Activated CD8-positive, alpha-beta memory T cell treated with anti-CD3 and anti-CD28 coated beads for 1 hour (primary cell): Measurements from ENCODE around the gene TBC1D24.
A peak's percentile ranks its signal among the peaks of the same experiment; 100 is the strongest.

ENCODE experiments used
- DNase-seq, 2 donors: peaks; one replicate each; pipeline ENCODE4 v3.0.0-alpha.2; 2020; ENCODE audit warnings: low read depth in 1 of 2; ENCODE audit errors: extremely low read depth in 1 of 2

The TBC1D24 gene

GRCh38 chr16:2481676-2482075 lies 6.7 kb downstream of the TBC1D24 start:
- DNase-seq = no peak

- DNase-seq = no peak
Measured at GRCh38 chr16:2482249-2482648, 7.3 kb downstream of the TBC1D24 start.

GRCh38 chr16:2482708-2483534 lies 8.0 kb downstream of the TBC1D24 start:
- DNase-seq = no peak

DNA sequence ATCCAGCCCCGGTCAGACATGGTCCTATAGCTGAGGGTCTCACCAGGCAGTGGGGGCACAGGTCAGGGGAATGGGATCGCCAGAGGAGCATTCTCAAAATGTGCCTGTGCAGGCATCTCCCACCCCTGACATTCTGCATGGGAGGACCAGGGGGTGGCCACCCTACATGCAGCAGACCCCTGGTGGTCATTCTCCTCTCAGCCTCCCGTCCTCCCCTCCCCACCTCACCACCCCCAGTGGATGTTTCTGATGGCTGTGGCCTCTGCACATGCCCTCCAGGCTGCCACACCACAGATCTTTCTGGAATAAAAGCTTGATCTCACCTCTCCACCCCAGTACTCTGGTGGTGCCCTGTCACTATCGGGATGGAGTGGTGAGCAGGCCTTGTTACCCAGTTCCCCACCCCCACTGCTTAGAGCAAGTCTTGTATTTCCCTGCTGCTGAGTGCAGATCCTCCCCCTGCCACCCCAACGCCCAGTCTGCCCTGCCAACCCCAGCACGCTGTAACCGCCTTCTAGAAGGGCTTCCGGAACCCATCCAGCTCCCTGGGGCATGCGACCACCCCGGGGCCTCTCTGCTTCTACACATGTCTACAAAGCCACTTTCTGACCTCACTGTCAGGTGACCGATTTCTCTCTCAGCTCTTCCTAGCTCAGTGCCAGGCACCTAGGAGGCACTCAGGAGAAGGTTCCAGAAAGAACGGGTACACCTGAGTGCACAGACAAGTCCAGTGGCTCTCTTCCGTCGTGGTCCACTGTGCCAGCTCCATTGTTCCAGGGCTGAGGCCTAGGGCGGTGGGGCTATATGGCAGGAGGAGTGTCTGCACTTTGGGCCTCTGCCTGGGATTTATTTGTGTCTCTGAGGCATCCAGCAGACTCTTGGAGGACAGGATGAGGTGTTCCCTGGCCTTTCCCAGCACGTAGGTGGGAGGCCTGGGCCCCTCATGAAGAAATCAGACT lies 9.3 kb downstream of the TBC1D24 start:
- DNase-seq = no peak

GRCh38 chr16:2484898-2485508 lies 10.1 kb downstream of the TBC1D24 start:
- DNase-seq = no peak

DNA sequence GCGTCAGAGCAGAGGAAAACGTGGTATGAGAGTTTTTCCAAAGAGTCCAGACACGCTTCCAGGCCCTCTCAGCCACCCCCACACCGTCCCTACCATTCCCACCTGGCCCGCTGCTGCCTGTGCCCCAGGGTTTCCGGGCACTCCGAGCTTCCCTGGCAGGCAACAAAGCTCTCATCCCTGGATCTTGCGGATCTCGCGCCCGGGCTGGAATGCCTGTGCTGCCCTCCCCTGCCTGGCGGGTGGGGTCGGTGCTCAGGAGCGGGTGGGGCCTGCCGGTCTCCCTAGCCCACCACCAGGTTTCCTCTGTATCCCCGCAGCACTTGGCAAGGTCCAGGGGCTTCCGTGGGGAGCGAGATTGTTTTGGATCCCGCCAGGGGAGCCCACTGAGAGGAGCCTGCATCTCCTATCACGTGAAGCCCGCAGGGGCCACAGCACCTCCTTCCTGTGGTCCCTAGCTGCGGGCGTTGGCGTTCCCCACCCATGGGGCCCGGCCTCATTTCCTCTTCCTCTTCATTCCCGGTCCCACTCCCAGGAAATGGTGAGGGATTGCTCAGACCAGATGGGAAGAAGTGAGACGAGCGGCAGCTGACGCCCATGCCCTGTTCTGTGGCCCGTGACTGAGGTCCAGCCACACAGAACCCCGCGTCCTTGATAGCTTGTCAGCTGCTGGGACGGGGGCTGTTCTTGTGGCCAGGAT lies 11.0 kb downstream of the TBC1D24 start:
- DNase-seq = no peak

DNA sequence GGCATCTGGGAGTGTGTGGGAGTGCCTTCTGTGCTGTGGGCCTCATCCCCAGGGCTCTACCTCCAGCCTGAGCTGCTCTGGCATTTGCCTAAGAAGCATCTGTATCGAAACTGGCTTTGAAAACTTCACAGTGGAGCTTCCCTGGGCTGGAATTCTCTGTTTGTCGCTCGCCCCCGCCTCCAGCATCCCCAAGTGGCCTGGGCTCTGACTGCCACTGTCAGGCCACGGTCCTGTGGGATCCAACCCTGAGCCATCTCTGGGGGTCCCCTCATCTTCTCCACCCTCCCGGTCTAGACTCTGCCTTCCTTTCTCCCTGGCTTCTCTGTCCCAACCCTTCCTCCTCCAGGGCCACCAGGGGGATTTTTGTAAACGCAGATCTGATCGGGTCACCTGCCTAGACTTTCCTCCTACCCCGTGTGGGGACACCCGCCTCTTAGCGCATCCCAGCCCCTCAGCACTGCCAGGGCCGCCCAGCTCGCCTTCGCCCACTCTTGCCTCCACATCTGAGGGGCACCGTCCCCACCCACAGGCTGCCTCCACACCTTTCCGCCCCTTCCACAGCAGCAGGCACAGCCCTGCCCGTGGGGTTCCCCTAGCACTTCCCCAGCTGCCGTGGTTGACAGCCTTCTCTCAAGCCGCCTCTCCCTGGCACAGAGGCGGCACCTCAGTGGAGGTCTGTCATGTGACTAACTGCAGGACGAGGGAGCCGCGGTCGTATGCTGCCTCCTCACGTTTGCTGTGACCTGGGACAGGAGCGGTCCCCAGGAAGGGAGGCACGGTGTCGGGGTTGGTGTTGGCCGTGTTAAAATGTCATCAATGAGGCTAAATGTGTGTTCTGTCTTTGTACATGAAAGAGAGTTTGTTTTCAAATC lies 12.0 kb downstream of the TBC1D24 start:
- DNase-seq = peak; percentile 54 to 63

- DNase-seq = no peak
Measured at GRCh38 chr16:2487517-2487842, 12.6 kb downstream of the TBC1D24 start.

DNA sequence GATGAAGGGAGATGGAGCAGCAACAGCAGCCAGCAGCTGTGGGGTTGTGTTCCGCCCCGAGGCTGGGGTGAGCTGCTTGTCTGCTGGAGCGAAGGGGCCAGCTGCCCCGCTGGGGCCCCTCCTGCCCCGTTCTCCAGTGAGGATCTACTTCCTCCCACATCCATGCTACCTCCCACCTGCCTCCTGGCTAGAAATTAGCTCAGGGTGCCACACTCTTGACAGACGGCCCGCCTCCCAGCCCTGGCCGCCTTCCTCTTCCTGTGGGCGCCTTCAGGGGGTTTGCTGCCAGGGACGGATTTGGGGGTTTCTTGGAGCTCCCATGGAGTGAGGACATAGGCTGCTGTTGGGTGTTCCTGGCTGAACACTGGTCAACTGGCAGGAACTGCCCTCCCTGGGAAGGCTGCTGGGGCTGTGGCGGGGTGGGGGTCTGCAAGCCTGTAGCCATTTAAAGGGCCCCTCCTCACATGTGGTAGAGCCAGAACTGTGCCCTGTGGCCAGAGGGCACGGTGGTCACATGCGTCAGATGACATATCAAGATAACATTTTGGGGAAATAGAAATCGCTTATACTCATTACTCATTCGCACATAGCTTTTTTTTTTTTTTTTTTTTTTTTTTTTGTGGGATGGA lies 13.1 kb downstream of the TBC1D24 start:
- no peak for DNase-seq

GRCh38 chr16:2489581-2489980 lies 14.7 kb downstream of the TBC1D24 start:
- DNase-seq = no peak

DNA sequence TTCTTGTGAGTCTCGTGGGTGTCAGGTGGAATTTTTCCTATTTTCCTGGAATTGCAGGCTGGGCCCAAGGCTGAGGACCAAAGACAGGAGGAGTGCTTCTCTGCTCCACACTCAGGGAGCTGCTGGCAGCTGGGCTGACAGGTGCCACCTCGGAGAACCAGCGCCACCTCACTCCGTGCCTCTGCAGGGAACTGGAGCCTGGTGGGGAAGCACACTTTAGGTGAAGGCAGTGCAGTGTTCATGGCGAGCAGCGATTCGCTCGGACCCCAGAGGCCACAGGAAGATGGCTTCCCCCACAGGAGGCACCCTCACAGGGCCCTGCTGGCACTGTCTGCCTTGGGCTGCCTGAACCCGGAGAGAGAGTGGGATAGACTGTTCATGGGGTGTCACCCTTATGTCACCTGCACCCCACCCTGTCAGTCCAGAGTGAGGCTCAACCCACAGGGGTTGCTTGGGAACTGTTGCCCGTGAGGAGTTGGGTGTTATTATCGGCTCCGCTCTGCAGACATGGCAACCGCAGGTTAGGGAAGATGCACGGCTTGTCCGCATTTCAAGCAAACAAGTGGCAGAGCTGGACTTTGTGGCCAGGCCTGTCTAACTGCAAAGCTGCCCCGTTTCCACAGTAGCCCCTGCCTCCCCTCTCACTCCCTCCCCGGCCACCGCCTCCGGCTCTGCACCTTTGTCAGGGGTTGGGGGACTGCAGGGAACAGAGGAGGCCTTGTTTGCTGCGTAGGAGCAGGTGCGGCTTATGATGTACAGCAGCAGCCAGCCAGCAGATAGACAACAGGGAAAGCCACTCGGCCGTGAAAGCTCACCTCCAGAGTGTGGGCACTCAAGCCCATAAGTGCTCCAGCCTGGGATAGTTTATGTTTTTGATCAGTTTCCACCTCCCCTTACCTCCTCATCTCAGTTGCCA lies 15.5 kb downstream of the TBC1D24 start:
- DNase-seq = no peak

- DNase-seq = no peak
Measured at GRCh38 chr16:2492292-2492691, 17.4 kb downstream of the TBC1D24 start.

- DNase-seq = no peak
Measured at GRCh38 chr16:2493605-2494004, 18.7 kb downstream of the TBC1D24 start.

GRCh38 chr16:2494616-2495015 lies 19.7 kb downstream of the TBC1D24 start:
- DNase-seq = no peak

DNA sequence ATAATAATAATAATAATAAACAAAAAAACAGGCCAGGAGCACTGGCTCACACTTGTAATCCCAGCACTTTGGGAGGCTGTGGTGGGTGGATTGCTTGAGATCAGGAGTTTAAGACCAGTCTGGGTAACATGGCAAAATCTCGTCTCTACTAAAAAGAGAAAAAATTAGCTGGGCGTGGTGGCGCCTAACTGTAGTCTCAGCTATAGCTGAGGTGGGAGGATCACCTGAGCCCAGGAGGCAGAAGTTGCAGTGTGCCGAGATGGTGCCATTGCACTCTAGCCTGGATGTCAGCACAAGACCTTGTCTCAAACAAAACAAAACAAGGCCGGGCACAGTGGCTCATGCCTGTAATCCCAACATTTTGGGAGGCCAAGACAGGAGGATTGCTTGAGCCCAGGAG lies 20.1 kb downstream of the TBC1D24 start:
- no peak for DNase-seq

DNA sequence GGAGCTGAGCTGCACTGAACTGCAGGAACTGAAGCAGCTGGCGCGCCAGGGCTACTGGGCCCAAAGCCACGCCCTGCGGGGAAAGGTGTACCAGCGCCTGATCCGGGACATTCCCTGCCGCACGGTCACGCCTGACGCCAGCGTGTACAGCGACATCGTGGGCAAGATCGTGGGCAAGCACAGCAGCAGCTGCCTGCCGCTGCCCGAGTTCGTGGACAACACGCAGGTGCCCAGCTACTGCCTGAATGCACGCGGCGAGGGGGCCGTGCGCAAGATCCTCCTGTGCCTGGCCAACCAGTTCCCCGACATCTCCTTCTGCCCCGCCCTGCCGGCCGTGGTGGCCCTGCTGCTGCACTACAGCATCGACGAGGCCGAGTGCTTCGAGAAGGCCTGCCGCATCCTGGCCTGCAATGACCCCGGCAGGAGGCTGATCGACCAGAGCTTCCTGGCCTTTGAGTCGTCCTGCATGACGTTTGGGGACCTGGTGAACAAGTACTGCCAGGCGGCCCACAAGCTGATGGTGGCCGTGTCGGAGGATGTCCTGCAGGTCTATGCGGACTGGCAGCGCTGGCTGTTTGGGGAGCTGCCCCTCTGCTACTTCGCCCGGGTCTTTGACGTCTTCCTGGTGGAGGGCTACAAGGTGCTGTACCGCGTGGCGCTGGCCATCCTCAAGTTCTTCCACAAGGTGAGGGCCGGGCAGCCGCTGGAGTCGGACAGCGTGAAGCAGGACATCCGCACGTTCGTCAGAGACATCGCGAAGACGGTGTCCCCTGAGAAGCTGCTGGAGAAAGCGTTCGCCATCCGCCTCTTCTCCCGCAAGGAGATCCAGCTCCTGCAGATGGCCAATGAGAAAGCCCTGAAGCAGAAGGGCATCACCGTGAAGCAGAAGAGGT lies 21.5 kb downstream of the TBC1D24 start:
- DNase-seq = no peak

GRCh38 chr16:2497116-2497630 lies 22.2 kb downstream of the TBC1D24 start:
- DNase-seq = no peak
